A375 (cell line): Measurements from ENCODE around the gene GOLGA6L6. TPM values are rescaled to one million over a fixed set of nuclear protein-coding genes. Genes with fewer than 3 reads are reported as not detected.

Experiments used
- small RNA-seq: library from RNA; depleted of rRNA; stranded (forward); fragments of <200 nt; gene quantifications from one replicate; pipeline ENCODE3, GENCODE V24; 2014
- total RNA-seq: library from RNA; depleted of rRNA; stranded (reverse); fragments of >200 nt; shearing (Covaris generic); gene quantifications from 2 replicates; pipeline ENCODE4 v1.2.3, GENCODE V29; 2014; rRNA removed

The GOLGA6L6 gene
- total RNA-seq: not detected in 2 replicates

GRCh38 chr15:20541700-20542099, at the start of gene GOLGA6L6:
Gene GOLGA6L6, minus strand, starts transcription at chr15:20541800. Its CDS starts 91 bp downstream, at chr15:20541709.

Small RNAs within 50 kb of the gene (small RNA-seq; reads per million reads assigned to genes)
- not detected for gene RN7SL759P
